ENCODE data around the gene MTURN.

DNA sequence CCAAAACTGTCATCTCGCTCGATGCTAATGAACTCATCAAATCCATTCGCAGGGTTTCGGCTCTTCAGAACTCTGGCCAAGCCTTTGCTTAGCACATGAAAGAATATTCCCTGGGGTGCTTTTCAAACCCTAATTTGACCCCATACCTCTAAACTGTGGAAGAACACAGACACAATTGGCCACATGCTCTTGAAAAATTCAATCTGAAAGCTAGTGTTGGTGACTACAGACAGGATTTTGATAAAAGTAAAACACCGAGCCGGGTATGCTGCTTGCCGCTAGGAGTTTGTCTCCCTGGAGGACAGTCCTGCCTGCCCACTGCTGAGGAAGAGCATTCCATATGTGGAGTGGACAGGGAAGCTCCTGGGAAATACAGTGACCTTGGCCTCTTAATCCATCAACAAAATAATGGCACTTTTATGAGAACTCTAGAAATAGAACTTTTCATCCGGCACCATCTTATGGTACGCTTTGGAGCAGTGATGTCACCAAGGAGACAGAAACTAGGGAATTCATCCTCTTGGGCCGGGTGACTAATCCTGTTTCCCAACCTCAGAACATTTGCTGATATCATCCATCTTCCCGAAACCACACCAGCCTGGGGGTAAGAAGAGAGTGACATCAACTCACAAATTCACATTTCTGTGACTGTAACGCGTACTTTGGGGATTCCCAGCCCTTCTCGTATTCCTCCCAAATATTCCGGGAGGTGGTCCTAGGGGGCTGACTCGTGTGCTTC lies 34.2 kb downstream of the MTURN start:
- TF ChIP-seq, protein P1, sequence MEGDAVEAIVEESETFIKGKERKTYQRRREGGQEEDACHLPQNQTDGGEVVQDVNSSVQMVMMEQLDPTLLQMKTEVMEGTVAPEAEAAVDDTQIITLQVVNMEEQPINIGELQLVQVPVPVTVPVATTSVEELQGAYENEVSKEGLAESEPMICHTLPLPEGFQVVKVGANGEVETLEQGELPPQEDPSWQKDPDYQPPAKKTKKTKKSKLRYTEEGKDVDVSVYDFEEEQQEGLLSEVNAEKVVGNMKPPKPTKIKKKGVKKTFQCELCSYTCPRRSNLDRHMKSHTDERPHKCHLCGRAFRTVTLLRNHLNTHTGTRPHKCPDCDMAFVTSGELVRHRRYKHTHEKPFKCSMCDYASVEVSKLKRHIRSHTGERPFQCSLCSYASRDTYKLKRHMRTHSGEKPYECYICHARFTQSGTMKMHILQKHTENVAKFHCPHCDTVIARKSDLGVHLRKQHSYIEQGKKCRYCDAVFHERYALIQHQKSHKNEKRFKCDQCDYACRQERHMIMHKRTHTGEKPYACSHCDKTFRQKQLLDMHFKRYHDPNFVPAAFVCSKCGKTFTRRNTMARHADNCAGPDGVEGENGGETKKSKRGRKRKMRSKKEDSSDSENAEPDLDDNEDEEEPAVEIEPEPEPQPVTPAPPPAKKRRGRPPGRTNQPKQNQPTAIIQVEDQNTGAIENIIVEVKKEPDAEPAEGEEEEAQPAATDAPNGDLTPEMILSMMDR (IDR thresholded peaks at IDR 0.05; ENCODE audit: low read length): no peak
- TF ChIP-seq EZH2 (IDR thresholded peaks at IDR 0.05; ENCODE audit: borderline replicate concordance, low read length): no peak

Data from OCI-LY1 (cell line).